Activated CD4-positive, alpha-beta T cell treated with anti-CD3 and anti-CD28 coated beads, Interleukin-2, amount 10 ng/mL, durations not matched to agents 7 days and 5 days (primary cell): ENCODE measurements around the gene CYP4V2. TPM values are rescaled to one million over a fixed set of nuclear protein-coding genes. Genes with fewer than 3 reads are reported as not detected.
"Not testable (repeated sequence)": the region's sequence is repeated elsewhere in the genome, so short reads cannot be mapped to it uniquely, and the experiment has no call there.

ENCODE experiments used
- CTCF ChIA-PET: fragments of 350-600 bp; sonication (Branson Sonifier 250); formaldehyde crosslinking; loops from one replicate; lab custom pipeline; 2021; ENCODE audit warnings: antibody characterized with exemption; lab: Charles Lee
- POLR2A ChIA-PET: fragments of 350-600 bp; sonication (Branson Sonifier 250); formaldehyde crosslinking; loops from one replicate; lab custom pipeline; 2021; ENCODE audit warnings: antibody characterized with exemption; lab: Charles Lee
- DNase-seq: peaks from one replicate; pipeline ENCODE4 v3.0.0-alpha.2; 2020
- H3K27ac Mint-ChIP-seq: one replicate; pipeline ENCODE4 v1.8.0; 2021; ENCODE audit warnings: mild to moderate bottlenecking, moderate library complexity, mixed read lengths
- H3K27me3 Mint-ChIP-seq: one replicate; pipeline ENCODE4 v1.8.0; 2021; ENCODE audit warnings: mixed read lengths
- H3K36me3 Mint-ChIP-seq: one replicate; pipeline ENCODE4 v1.8.0; 2021; ENCODE audit warnings: low read depth, mixed read lengths
- H3K4me1 Mint-ChIP-seq: one replicate; pipeline ENCODE4 v1.8.0; 2021; ENCODE audit warnings: mixed read lengths
- H3K4me3 Mint-ChIP-seq: one replicate; pipeline ENCODE4 v1.8.0; 2021; ENCODE audit warnings: mild to moderate bottlenecking, moderate library complexity, mixed read lengths
- H3K9me3 Mint-ChIP-seq: one replicate; pipeline ENCODE4 v1.8.0; 2021; ENCODE audit warnings: mixed read lengths
- total RNA-seq, 2 experiments: library from RNA; stranded (reverse); gene quantifications; one replicate each; pipeline ENCODE4 v1.2.3, GENCODE V29; 2021

Gene CYP4V2
- total RNA-seq, 2 experiments from 2014 or later, result 16.6 to 16.8 TPM

DNA sequence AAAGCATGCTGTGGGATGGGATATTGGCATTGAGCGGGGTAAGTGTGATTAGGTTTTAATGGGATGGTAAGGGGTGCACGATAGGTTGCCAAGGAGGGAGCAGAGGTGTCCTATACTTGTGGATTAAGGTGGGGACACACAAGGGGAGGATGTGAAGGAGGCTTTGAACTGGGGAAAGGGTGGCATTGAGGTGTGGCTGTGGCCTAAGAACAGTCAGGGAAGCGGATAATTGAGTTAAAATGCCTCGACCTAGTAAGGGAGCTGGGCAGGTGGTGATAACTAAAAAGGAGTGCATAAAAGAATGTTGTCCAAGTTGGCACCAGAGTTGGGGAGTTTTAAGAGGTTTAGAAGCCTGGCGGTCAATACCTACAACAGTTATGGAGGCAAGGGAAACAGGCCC is 53.5 kb downstream of the CYP4V2 start:
- Mint-ChIP-seq H3K27me3 (no peaks in the 10 kb centered on the region), H3K9me3 (no peaks in the 10 kb centered on the region), H3K4me3 (no peak overlapping the region), H3K36me3 (no peaks in the 10 kb centered on the region), H3K27ac (no peak overlapping the region), H3K4me1 (no peaks in the 10 kb centered on the region)
- CTCF ChIA-PET, result no interaction called here
- DNase-seq, result no peak
- POLR2A ChIA-PET, result no interaction called here

DNA sequence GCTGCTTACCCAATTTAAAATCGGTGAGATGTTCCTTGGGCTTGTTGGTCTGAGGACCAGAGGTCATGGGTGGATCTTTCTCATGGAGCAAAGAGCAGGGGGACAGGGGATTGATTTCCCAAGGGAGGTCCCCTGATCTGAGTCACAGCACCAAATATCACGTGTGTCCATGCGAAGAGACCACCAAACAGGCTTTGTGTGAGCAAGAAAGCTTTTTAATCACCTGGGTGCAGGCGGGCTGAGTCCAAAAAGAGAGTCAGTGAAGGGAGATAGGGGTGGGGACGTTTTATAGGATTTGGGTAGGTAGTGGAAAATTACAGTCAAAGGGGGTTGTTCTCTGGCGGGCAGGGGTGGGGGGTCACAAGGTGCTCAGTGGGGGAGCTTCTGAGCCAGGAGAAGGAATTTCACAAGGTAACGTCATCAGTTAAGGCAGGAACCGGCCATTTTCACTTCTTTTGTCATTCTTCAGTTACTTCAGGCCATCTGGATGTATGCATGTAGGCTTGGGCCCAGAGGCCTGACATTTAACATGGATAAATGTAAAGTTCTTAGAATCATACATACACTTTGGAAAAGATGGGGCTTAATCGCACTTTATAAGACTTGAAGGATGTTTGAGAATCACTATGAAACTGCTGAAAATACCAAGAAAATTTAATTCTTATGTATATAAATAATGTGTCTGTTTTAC is 55.8 kb downstream of the CYP4V2 start:
- H3K36me3 Mint-ChIP-seq, H3K9me3 Mint-ChIP-seq, H3K4me3 Mint-ChIP-seq, POLR2A ChIA-PET, CTCF ChIA-PET, DNase-seq, H3K27me3 Mint-ChIP-seq, H3K4me1 Mint-ChIP-seq, H3K27ac Mint-ChIP-seq: not testable (repeated sequence)

DNA sequence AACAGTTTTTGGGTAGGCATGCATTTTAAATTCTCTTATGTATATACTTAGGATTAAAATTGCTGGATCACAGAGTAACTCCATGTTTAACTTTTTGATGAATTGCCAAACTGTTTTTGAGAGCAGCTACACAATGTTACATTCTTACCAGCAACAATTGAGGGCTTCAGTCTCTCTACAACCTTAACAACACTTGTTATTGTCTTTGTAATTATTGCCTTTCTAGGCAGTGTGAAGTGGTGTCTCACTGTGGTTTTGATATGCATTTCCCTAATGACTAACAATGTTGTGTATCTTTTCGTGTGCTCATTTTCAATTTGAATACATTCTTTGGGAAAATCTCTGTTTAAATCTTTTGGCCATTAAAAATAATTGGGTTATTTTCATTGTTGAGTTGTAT is 57.3 kb downstream of the CYP4V2 start:
- Mint-ChIP-seq H3K36me3 (no peaks in the 10 kb centered on the region), H3K4me1 (no peaks in the 10 kb centered on the region), H3K27ac (no peak overlapping the region), H3K4me3 (no peak overlapping the region), H3K27me3 (no peaks in the 10 kb centered on the region), H3K9me3 (no peaks in the 10 kb centered on the region)
- POLR2A ChIA-PET, result no interaction called here
- no peak for DNase-seq
- CTCF ChIA-PET, result no interaction called here

DNA sequence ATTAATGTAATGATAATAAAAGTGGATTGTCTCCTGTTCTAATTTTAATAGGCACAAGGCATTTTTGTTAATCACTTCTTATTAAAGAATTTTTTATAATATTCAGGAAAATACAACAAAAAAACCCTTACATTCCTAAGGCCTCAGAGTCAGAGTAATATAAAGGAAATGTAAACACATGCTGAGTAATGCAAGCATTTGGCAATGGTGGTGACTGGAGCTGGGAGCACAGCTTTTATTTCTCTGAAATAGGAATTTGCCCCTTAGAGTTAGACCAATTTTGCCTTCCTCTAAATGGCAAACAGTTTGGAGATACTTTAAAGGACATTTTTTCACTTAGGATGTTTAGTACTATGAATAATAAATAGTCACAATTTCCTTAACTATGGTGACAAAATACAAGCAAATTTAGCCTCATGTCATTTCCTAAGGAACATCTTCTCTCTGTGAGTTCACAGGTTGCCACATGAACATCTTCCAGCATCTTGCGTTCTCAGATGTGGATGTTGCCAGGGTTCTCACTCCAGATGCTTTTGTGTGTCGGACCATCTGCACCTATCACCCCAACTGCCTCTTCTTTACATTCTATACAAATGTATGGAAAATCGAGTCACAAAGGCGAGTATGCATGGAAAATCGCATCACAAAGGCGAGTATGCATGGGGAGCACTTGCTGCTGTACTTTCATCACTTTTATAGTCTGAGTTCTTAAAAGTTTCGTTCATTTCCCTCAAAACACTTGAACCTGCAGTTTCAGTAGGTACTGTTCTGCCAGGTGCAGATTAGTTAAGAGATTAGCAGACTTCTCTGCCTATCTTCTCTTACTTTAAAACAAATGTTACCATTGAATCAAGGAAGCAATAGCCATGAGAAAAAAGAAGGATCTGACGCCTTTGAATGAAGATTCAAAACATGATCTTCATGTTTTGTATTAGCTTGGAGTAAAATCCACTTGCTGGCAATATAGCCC is 58.7 kb downstream of the CYP4V2 start:
- no peak overlapping the region for H3K4me3 Mint-ChIP-seq
- H3K27ac Mint-ChIP-seq, result no peak overlapping the region
- no peaks in the 10 kb centered on the region for H3K9me3 Mint-ChIP-seq
- no peaks in the 10 kb centered on the region for H3K27me3 Mint-ChIP-seq
- no peaks in the 10 kb centered on the region for H3K36me3 Mint-ChIP-seq
- no peak for DNase-seq
- POLR2A ChIA-PET, result no interaction called here
- CTCF ChIA-PET, result no interaction called here
- H3K4me1 Mint-ChIP-seq, result no peaks in the 10 kb centered on the region

DNA sequence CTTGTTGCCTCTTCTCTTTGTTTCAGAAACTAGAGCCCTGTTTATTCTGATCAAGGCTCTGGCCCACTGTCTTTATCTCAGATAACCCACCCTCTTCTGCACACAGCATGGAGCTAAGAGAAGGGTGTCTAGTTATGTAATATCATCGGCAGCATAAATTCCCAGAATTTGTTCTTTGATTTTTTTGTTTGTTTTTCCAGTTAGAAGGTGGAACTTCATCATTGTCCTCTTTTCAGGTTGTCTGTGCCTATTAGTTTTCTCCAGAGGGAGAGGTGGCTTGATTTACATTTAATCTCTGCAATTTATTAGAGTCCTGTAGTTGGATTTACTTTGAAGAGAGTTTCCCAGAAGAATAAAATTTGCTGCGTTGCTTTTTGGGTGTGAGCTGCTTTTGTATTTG is 59.4 kb downstream of the CYP4V2 start:
- Mint-ChIP-seq H3K9me3 (no peaks in the 10 kb centered on the region), H3K4me1 (no peaks in the 10 kb centered on the region), H3K27ac (no peak overlapping the region), H3K4me3 (no peak overlapping the region), H3K27me3 (no peaks in the 10 kb centered on the region), H3K36me3 (no peaks in the 10 kb centered on the region)
- DNase-seq, result no peak
- ChIA-PET POLR2A (no interaction called here), CTCF (no interaction called here)

DNA sequence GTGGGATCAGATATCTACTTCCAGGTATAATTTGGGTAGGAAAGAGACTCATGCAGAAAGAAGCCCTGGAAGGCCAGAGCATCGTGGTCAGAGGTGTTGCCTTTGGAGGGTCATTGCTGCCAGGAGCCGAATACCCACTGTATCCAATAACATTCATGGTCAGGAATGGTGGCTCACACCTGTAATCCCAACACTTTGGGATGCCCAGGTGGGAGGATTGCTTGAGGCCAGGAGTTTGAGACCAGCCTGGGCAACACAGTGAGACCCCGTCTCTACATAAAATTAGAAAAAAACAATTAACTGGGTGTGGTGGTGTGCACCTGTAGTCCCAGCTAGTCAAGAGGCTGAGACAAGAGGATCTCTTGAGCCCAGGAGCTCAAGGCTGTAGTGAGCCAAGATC is 63.8 kb downstream of the CYP4V2 start:
- Mint-ChIP-seq H3K36me3 (no peaks in the 10 kb centered on the region), H3K27ac (no peak overlapping the region), H3K27me3 (no peaks in the 10 kb centered on the region), H3K4me1 (no peaks in the 10 kb centered on the region), H3K9me3 (no peaks in the 10 kb centered on the region), H3K4me3 (no peak overlapping the region)
- DNase-seq, result no peak
- ChIA-PET POLR2A (no interaction called here), CTCF (no interaction called here)

DNA sequence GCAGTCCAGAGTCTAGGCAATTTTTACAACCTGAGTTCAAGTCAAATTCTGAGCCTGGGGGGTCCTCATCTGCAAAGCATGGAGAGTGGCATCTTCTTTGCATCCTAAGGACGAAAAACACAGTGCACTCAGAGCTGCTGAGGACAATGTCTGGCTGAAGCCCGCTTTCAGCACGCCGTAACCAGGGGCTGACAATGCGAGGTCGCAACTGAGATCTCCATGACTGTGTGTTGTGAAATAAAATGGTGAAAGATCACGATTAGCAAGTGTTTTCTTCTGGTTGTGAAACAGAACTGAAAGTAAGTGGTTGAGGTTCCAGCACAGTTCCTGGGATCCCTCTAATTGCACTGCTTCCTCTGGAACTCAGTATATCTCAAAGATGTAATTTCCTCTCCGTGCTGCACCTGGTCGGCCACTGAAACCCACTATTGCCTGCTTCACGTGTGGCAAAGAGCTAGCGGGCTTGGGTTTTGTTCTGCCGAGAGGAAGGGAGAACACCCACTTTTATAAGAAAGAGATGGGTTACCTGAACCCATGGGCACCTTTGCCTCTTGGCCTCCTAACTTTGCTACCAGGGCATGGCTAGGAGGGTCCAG is 66.9 kb downstream of the CYP4V2 start:
- H3K36me3 Mint-ChIP-seq, result no peaks in the 10 kb centered on the region
- CTCF ChIA-PET, result no interaction called here
- DNase-seq, result no peak

DNA sequence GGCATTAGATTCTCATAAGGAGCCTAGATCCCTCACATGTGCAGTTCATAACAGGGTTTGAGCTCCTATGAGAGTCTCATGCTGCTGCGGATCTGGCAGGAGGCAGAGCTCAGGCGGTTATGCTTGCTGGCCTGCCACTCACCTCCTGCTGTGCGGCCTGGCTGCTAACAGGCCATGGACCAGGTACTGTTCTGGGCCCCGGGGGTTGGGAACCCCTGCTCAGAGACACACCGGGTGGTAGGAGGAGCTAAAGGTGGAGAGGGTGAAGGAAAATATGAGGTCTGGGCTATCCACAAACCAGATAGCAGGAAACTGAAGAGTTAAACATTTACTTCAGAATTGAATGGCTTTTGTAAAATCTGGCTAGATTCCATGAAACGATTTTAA is 68.7 kb downstream of the CYP4V2 start:
- H3K9me3 Mint-ChIP-seq, result no peaks in the 10 kb centered on the region

More for the DNA sequence above, 66.9 kb downstream of the CYP4V2 start:
- no peaks in the 10 kb centered on the region for H3K9me3 Mint-ChIP-seq
- no peaks in the 10 kb centered on the region for H3K4me1 Mint-ChIP-seq
- no peaks in the 10 kb centered on the region for H3K27me3 Mint-ChIP-seq
- no peak overlapping the region for H3K27ac Mint-ChIP-seq
- no peak overlapping the region for H3K4me3 Mint-ChIP-seq
- POLR2A ChIA-PET, result no interaction called here

More for the DNA sequence above, 68.7 kb downstream of the CYP4V2 start:
- H3K4me3 Mint-ChIP-seq, result no peak overlapping the region
- no peaks in the 10 kb centered on the region for H3K27me3 Mint-ChIP-seq
- ChIA-PET POLR2A (no interaction called here), CTCF (no interaction called here)
- DNase-seq, result no peak
- no peak overlapping the region for H3K27ac Mint-ChIP-seq
- no peaks in the 10 kb centered on the region for H3K4me1 Mint-ChIP-seq
- no peaks in the 10 kb centered on the region for H3K36me3 Mint-ChIP-seq

Other genes starting within 250 kb of the CYP4V2 start
- 1 to 10 TPM in 1 of 2 experiments, under 1 TPM in 1; 0.97 to 1.7 TPM for gene TLR3, start 122.4 kb upstream of the CYP4V2 start, total RNA-seq
- gene FAM149A, start 86.9 kb upstream of the CYP4V2 start, total RNA-seq, result under 1 TPM; 0.50 to 0.71 TPM
- gene KLKB1, start 35.9 kb downstream of the CYP4V2 start, total RNA-seq, result under 1 TPM; 0.33 to 0.52 TPM
- not detected for gene F11, start 74.6 kb downstream of the CYP4V2 start, total RNA-seq